Fibroblast of pulmonary artery (primary cell): ENCODE measurements around the gene COPS6.

ENCODE experiments used
- DNase-seq: peaks from one replicate; pipeline ENCODE4 v3.0.0-alpha.2; 2010; ENCODE audit warnings: low read depth
- H3K4me3 ChIP-seq: replicated peaks from 2 replicates; pipeline ENCODE4 v1.5.1; 2011; ENCODE audit warnings: low read depth, mild to moderate bottlenecking, control low read depth, low read length, moderate library complexity
- CTCF ChIP-seq: IDR thresholded peaks from 2 replicates; pipeline ENCODE4 v1.5.1; 2011; ENCODE audit warnings: mild to moderate bottlenecking, control low read depth, low read length, inconsistent platforms; ENCODE audit errors: missing control alignments

COPS6 gene

GRCh38 chr7:100065452-100066186, 23.1 kb upstream of the COPS6 start:
- no peak overlapping the region for H3K4me3 ChIP-seq
- peak; percentile 94 for DNase-seq
- TF ChIP-seq CTCF, result no peak

DNA sequence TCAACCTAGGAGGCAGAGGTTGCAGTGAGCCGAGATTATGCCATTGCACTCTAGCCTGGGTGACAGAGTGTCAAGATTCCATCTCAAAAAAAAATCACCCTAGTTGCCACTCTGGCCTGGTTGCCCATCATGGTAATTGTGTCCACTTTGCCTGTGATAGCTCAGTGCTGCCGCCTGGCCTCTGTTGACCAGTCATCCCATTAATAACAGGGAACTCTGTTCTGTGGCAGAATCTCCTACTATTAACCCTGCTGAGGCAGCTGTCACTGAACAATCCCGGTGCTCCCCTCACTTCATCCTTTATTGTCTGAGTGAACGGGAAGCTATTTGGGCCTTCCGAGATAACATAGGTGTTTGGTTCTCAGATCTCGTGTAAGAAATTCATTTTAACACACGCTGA, 21.8 kb upstream of the COPS6 start:
- H3K4me3 ChIP-seq, result no peak overlapping the region
- no peak for DNase-seq
- TF ChIP-seq CTCF, result no peak

DNA sequence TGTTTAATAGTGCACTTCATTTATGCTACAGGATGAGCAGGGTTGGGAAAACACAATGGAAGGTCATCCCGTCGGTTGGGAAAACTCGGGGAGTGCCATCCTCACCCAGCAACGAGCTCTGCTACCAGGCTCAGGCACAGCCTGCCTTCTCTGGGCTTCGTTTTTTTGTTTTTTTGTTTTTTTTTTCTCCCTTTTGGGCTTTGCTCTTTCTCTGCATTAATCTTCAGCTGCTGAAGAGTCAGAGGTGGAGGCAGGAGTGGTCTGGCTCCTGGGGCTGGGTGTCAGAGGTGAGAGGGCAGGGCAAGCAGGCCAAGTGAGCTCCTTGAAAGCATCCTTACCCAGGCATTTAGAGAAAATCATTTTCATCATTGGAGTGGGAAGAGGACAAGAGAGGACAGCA, 18.8 kb upstream of the COPS6 start:
- no peak for DNase-seq
- no peak for TF ChIP-seq CTCF
- no peak overlapping the region for H3K4me3 ChIP-seq

DNA sequence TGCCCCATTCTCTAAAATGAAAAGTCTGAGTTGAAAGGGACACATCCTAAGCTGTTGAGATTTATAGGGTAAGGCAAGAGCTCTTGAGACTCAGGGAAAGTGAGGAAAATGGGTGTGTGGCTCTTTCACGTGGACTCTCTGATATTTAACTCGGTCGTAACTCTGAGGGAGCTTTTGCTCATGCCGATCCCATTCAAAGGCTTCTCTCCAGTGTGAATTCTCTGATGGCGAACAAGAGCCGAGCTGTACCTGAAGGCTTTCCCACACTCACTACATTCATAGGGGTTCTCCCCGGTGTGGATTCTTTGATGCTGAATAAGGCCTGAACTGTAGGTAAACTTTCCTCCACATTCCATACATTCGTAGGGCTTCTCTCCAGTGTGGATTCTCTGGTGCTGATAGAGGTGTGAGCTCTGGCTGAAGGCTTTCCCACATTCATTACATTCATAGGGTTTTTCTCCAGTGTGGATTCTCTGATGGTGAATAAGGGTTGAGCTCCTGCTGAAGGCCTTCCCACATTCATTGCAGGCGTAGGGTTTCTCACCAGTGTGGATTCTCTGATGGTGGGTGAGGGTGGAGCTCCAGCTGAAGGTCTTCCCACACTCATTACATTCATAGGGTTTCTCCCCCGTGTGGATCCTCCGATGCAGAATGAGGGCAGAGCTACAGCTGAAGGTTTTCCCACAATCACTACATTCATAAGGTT, 17.6 kb upstream of the COPS6 start:
- DNase-seq, result no peak
- TF ChIP-seq CTCF, result no peak
- no peak overlapping the region for H3K4me3 ChIP-seq

- TF ChIP-seq CTCF, result no peak
- H3K4me3 ChIP-seq, result no peak overlapping the region
- no peak for DNase-seq
Measured at GRCh38 chr7:100072462-100072861, 16.3 kb upstream of the COPS6 start.

DNA sequence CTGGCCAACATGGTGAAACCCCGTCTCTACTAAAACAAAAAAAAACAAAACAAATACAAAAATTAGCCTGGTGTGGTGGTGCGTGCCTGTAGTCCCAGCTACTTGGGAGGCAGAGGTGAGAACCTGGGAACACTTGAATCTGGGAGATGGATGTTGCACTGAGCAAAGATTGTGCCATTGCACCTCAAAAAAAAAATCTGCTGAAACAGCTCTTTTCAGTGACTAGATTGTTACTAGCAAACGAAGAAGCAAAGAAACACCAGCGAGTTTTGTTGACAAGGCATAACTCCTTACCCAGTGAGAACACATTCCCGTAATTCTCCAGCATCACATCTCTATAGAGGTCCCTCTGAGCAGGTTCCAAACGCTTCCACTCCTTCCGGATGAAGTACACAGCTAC, 13.9 kb upstream of the COPS6 start:
- TF ChIP-seq CTCF, result no peak
- no peak for DNase-seq
- H3K4me3 ChIP-seq, result no peak overlapping the region
